H7 (cell line): ENCODE measurements around the gene AKT3. TPM values are rescaled to one million over a fixed set of nuclear protein-coding genes. Genes with fewer than 3 reads are reported as not detected.

Experiments
- DNase-seq: peaks from one replicate; pipeline ENCODE4 v3.0.0; 2012
- H3K27me3 ChIP-seq: 2 replicates; pipeline ENCODE4 v1.6.0; 2011; ENCODE audit warnings: mild to moderate bottlenecking, low read length; ENCODE audit not compliant: control insufficient read depth, insufficient read depth
- H3K36me3 ChIP-seq: replicated peaks from 2 replicates; pipeline ENCODE4 v1.5.1; 2011; ENCODE audit warnings: low read length; ENCODE audit not compliant: control insufficient read depth, insufficient read depth
- H3K4me3 ChIP-seq: 2 replicates; pipeline ENCODE4 v1.5.1; 2011; ENCODE audit warnings: low read depth, mild to moderate bottlenecking, control low read depth, low read length, moderate library complexity; ENCODE audit not compliant: insufficient read depth
- total RNA-seq: library from RNA; depleted of rRNA; stranded (reverse); fragments of >200 nt; shearing (Covaris generic); gene quantifications from 2 replicates; pipeline ENCODE4 v1.2.3, GENCODE V29; 2014

AKT3 gene
- total RNA-seq, 1 experiment from 2014 or later, result 15.0 TPM

DNA sequence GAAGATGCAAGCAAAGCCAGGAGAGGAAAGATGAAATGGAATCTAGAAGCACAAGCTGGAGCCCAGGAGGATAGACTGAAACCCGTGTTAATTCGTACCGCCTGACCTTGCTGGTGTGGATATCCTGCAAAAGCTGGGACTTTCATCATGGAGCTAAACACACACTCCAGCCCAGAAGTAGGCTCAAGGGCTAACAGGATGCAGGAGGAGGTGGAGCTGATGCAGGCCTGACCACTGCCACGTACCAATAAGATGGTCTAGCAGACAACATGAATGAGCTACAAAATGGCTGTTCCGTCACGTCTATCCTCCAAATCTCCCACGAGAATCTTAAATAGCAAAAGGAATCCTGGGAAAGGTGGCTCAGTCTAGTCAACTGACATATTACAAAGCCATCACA, 323.9 kb downstream of the AKT3 start:
- Histone ChIP-seq H3K4me3 (no peak overlapping the region), H3K36me3 (no peaks in the 10 kb centered on the region), H3K27me3 (no peaks in the 10 kb centered on the region)
- DNase-seq, result peak; percentile 8

DNA sequence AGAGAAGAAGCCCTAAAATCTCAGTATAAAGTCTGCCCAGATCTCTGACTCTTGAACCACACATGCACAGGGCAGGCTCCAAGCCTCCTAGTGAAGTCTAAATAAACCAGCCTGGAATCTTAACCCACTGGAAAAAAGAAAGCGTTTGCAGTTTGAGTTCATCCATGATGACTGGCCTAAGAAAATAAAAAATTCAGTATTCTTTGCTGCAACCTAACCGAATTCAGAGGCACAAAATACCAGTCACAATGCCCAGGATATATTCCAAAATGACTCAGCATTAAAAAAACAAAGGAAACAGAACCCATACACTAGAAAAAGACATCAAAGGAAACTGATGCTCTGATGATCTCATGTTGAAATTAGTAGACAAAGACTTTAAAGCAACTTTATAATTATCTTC, 325.0 kb downstream of the AKT3 start:
- Histone ChIP-seq H3K27me3 (no peaks in the 10 kb centered on the region), H3K36me3 (no peaks in the 10 kb centered on the region), H3K4me3 (no peak overlapping the region)
- DNase-seq, result peak; percentile 2

DNA sequence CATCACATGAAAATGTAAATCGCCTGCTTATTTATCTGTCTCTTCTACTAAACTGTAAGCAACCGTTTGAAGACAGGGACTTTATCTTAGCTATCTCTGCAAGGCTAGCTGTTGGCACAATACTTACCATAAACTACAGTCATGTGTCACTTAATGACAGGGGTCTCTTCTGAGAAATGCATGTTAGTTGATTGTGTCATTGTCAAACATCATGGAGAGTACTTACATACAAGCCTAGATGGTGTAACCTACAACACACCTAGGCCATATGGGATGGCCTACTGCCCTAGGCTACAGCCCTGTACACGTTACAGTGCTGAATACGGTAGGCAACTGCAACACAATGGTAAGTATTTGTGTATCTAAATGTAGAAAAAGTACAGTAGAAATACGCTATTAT, 326.3 kb downstream of the AKT3 start:
- H3K36me3 ChIP-seq, result no peaks in the 10 kb centered on the region
- H3K27me3 ChIP-seq, result no peaks in the 10 kb centered on the region
- H3K4me3 ChIP-seq, result no peak overlapping the region
- DNase-seq, result no peak

DNA sequence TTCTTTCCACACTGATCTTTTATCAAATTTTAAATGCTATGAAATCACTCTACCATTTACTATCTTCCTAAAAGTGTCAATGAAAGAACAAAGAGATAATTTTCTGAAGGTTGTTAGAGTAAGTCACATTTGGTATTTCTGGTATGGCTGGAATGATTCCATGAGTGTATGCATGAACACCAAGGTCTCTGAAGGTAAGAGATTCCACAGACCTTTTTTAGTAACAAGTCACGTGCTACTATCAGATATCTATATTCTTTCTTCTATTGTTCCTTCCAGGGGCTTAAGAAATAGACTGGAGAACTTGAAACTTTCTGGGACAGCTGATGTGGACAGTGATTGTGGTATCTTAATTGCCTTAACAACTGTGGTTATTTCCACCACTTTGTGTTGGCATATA, 329.2 kb downstream of the AKT3 start:
- Histone ChIP-seq H3K4me3 (no peak overlapping the region), H3K27me3 (no peaks in the 10 kb centered on the region), H3K36me3 (no peaks in the 10 kb centered on the region)
- DNase-seq, result peak; percentile 3

DNA sequence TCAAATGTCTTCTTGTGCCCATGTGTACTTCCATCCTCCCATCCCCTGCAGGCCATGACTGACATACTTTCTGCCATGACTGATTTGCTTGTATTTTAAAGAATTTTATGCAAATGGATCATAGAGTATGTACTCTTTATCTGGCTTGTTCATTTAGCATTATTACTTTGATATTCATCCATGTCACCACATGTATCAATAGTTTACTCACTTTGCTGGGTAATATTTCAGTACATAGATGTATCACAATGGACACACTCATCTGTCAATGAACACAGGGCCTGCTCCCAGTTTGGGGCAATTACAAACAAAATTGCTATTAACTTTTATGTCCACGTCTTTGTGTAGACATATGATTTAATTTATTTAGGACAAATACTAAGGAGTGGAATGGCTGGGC, 335.1 kb downstream of the AKT3 start:
- Histone ChIP-seq H3K36me3 (no peaks in the 10 kb centered on the region), H3K4me3 (no peak overlapping the region), H3K27me3 (no peaks in the 10 kb centered on the region)
- DNase-seq, result no peak

DNA sequence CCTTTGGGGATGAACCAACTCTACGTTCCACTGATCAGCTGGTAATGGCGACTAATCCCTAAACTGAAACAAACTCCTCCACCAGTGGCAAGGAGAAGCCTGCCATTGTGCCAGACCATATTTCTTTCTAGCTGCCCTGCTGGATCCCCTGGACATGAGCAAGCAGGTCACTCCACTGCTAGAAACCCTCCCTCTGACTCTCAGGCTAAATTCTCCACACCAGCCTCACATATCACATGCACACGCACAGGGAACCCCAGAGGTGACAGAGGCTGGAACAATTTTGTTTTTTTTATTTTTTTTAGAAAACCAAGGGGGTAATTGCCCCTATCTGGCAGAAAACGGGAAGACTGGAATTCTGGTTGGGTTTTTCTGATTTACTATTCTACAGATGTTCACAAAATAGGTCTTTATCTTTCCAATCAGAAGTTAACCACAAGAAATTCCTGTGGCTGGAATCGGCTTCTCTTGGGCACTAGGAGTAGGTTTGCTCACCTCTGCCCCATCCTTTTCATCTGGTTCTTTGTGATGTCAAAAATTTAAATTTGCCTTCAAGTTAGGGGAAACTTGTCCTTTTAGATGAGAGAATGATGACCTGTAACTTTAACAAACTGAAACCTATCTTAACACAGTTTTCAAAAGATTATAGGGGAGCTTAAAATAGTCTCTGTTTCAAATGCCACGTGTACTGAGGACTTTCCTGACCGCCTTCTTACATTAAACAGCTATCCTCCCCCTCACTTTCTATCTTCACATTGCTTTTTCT, 336.1 kb downstream of the AKT3 start:
- Histone ChIP-seq H3K4me3 (no peak overlapping the region), H3K27me3 (no peaks in the 10 kb centered on the region), H3K36me3 (no peaks in the 10 kb centered on the region)
- DNase-seq, result peak; percentile 10

DNA sequence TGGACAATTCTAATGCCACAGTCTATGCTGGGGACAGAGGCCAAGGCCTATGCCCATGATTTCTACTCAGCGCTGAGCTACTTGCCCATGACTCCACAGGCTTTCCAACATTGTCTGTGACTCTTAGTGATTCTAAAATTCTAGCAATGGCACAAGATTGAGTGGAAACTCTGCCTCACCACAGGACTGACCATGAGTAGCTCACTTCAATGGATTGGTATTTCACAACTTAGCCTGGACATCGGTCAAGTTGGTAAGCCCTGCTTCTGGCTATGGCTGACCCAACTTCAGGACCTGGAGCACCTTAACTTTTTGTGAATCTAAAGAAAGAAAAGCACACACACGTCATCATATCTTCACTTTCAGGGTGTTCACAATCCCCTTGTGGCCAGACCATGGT, 339.1 kb downstream of the AKT3 start:
- Histone ChIP-seq H3K4me3 (no peak overlapping the region), H3K27me3 (no peaks in the 10 kb centered on the region), H3K36me3 (no peaks in the 10 kb centered on the region)
- DNase-seq, result no peak

DNA sequence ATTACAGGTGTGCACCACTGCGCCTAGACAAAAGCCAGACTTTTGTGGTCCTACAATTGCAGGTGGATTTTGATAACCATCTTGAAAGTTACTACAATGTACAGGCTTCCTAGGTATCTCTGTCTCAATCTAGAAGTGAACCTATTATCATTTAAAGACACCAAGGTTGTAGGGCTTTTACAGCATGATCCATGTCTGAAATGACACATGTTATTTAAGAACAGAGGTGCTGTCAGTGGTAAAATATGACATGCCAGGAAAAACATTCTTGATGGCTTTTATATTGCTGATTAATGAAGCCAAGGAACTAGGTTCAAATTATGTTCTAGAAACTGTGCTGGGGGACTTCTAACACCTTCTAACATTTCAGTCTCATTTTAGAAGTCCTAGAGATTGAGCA, 341.1 kb downstream of the AKT3 start:
- Histone ChIP-seq H3K4me3 (no peak overlapping the region), H3K36me3 (no peaks in the 10 kb centered on the region; the same call in 1 of the 2 replicates), H3K27me3 (no peaks in the 10 kb centered on the region)
- DNase-seq, result no peak

DNA sequence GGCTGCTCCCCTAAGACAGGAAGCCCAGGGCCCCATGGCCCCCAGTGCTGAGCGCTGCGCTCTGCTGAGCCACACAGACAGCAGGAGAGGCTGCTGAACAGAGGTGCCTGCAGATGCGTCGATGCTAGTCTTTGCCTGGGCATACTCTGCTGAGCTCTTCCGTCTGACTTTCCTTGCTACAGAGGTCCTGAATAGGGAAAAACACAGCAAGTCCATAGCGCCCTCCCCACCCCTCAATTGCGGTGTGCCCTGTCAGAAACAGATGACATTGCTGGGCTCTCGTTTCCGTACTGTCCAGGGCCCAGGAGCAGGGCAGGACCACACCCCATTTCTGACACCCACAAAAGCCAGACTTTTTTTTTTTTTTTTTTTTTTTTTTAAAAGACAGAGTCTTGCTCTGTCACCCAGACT, 341.7 kb downstream of the AKT3 start:
- Histone ChIP-seq H3K36me3 (no peaks in the 10 kb centered on the region; the same call in 1 of the 2 replicates), H3K27me3 (no peaks in the 10 kb centered on the region), H3K4me3 (no peak overlapping the region)
- DNase-seq, result peak; percentile 47

DNA sequence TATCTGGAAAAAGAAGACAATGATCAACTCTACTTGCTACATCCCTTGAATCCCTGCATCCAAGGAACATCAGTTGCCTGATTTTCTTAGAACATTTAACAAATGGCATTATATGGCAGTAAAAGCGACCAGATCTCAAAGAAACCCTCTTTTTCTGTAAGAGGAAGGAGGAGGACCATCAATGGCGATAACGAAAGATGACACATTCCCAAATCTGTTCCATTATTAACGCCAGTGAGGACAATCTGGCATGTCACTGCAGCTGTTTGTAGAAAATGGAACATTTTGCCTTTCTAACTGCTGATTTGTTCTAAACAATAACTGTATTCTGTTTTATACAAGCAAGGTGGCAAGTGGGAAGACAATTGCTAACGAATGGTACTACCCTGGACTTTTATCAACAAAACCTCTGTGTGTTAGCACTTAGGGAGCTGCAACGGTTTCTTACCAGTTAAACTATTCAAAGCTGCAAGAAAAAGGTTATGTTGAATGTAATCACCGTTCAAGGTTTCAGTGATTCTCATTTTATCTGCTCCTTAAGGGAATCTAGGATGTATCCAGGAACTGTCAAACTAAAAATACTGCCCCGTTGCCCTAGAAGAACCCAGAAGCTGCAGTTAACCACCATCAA, 342.3 kb downstream of the AKT3 start:
- Histone ChIP-seq H3K27me3 (no peaks in the 10 kb centered on the region), H3K36me3 (no peaks in the 10 kb centered on the region; the same call in 1 of the 2 replicates), H3K4me3 (no peak overlapping the region)
- DNase-seq, result no peak

DNA sequence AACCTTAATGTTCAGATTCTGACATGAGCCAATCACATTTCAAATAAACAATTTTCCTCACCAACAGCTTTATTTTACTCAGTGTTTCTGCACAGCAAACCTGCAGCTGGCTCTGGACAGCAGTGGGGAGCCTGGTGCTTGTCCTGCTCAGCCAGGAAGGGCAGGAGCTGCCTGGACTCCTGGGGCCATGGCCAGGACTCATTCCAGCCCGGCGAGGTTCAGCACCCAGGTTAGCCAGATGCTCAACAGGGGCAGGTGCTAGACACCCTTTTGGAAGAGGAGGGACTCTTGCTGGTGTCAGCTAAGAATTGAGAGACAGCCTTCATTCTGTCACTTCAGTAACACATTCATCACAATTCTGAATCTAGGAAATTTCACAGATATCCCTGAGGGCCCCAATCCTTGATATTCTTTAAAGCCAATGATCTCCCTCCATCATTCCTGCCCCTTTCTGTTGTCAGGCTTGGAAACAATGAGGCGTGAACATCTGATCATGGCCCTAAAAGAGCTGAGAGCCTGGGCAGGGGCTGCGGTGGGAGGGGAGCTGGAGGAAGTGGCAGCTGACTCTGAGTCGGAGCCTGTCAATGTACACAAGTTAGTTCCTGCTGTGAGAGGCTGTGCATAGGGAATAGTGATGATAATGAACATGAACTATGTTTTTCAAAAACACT, 342.9 kb downstream of the AKT3 start:
- H3K36me3 ChIP-seq, result no peaks in the 10 kb centered on the region; the same call in 1 of the 2 replicates
- peak; percentile 57 for DNase-seq
- no peak overlapping the region for H3K4me3 ChIP-seq
- H3K27me3 ChIP-seq, result no peaks in the 10 kb centered on the region

DNA sequence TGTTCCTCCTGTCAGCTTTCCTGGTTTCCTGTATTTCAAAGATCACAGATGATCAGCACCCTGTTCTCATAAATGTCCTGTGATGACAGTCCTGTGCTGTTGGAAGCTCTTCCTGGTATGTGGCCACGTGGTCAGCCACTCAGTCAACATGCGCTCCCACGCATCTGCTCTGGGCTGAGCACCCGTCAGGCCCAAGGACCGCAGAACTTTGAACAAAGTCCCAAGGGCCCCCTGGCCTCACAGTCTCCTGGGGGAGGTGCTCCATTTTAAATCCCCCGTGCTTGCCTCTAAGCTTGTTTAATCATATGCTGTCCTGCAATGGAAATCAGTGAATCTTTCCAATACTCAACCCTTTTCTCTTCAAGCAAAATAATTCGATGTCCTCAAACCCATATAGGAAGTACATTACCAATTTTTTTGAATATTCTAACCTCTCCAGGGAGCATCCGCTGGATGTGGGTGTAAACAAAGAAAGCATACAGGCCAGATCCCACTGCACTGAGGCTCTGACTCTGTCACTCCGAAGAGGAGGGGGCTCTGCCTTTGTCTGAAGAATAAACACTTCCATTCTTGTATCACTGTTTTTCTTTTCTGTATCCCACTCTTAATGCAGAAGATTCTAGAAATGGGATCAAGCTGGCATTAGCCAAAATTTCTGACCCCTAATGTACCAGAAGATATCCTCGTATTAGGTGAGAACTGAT, 343.9 kb downstream of the AKT3 start:
- DNase-seq, result no peak
- no peak overlapping the region for H3K4me3 ChIP-seq
- H3K27me3 ChIP-seq, result no peaks in the 10 kb centered on the region
- H3K36me3 ChIP-seq, result no peaks in the 10 kb centered on the region; the same call in 1 of the 2 replicates

DNA sequence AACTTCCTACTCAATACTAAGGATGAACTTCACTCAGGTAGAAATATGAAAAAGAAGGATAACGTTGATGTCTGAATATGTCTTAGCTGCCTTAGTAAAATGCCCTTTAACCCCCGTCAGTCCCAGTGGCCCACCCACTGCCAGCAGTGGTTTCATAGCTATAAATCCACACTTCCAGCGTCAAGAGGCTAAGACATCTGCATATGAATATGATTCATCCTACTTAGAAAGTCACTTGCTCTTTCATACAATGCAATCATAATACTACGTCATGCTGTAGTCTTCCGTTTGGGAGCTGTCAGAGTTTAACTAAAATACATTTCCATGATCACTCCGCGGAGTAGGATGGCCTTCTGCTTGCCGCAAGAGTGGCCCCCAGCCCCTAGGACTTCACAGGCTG, 346.9 kb downstream of the AKT3 start:
- H3K36me3 ChIP-seq, result no peaks in the 10 kb centered on the region; the same call in 1 of the 2 replicates
- no peaks in the 10 kb centered on the region for H3K27me3 ChIP-seq
- H3K4me3 ChIP-seq, result no peak overlapping the region
- DNase-seq, result no peak

DNA sequence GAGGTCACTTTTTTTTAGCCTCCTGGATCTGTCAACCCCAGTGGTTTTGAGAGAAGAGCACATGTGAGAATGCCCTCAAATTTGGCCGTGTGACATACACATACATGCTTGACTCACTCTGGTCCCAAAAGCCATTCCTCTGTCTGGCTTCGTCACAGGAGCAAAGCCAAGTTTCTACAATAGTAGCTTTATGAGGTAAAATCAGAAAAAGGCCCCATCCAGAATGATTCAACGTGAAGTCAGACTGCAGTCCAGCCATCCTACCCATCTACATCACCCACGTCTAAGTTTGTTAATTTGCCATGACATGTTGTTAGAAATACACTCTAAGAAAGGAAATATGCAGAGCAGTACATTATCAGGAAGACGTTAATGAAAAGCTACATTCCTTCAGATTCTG, 349.0 kb downstream of the AKT3 start:
- H3K27me3 ChIP-seq, result no peaks in the 10 kb centered on the region
- no peak for DNase-seq
- no peaks in the 10 kb centered on the region; the same call in 1 of the 2 replicates for H3K36me3 ChIP-seq
- no peak overlapping the region for H3K4me3 ChIP-seq
